HepG2 (cell line): Measurements from ENCODE around the gene TADA3. TPM values are rescaled to one million over a fixed set of nuclear protein-coding genes. Genes with fewer than 3 reads are reported as not detected.
A peak's percentile ranks its signal among the peaks of the same experiment; 100 is the strongest.

Experiments used
- ATAC-seq: fragments of 200-7000 bp; cut with Tn5 transposase; 3 replicates; pipeline ENCODE4 v1.9.1; 2020; ENCODE audit warnings: mild to moderate bottlenecking, moderate library complexity
- BruUV-seq: library from RNA; stranded (reverse); fragments of 400-500 nt; replicated peaks from 2 replicates; lab custom pipeline; 2021; lab: Mats Ljungman, UMichigan
- CTCF ChIA-PET: fragments of 300-600 bp; formaldehyde crosslinking; extraction: SDS; loops from one replicate; lab custom pipeline; 2021; ENCODE audit warnings: low total read pairs, inconsistent platforms, low intra/inter-chr PET ratio; lab: Yijun Ruan, JAX
- POLR2A ChIA-PET: fragments of 350-600 bp; sonication (Branson Sonifier 250); formaldehyde crosslinking; loops from one replicate; lab custom pipeline; 2020; ENCODE audit warnings: antibody characterized with exemption, inconsistent platforms; lab: Yijun Ruan, JAX
- DNase-seq: peaks from one replicate; pipeline ENCODE4 v3.0.0-alpha.2; 2015; ENCODE audit warnings: low spot score
- FAIRE-seq: peaks from 3 replicates; lab custom pipeline; 2011; peaks lifted over from hg19 to GRCh38; lab: Jason Lieb, UNC
- H2AFZ ChIP-seq: one replicate; pipeline ENCODE4 v1.6.1; 2011; ENCODE audit warnings: low read length, inconsistent platforms
- H3K27ac ChIP-seq: fragments of 300-600 bp; 3 replicates; pipeline ENCODE4 v1.8.0; 2011; ENCODE audit warnings: mixed run types, mild to moderate bottlenecking, mixed read lengths, low read length, inconsistent platforms; ENCODE audit not compliant: insufficient read depth; ENCODE audit errors: extremely low read length
- H3K27me3 ChIP-seq, 2 experiments: fragments of 200-600 bp in 1 of 2; 2 replicates in 1 of 2; 3 replicates in 1 of 2; pipeline versions ENCODE4 v1.6.0 to v1.8.0; 2011; ENCODE audit warnings: low read length in 2 of 2, mild to moderate bottlenecking in 2 of 2, moderate library complexity in 2 of 2, inconsistent platforms in 1 of 2; ENCODE audit not compliant: insufficient read depth in 2 of 2, control insufficient read depth in 1 of 2
- H3K36me3 ChIP-seq, 2 experiments: fragments of 200-600 bp in 1 of 2; replicated peaks in 1 of 2; 2 replicates in 1 of 2; 3 replicates in 1 of 2; pipeline versions ENCODE4 v1.5.1 to v1.8.0; 2011; ENCODE audit warnings: low read length in 2 of 2, inconsistent platforms in 1 of 2; ENCODE audit not compliant: insufficient read depth in 2 of 2, control insufficient read depth in 1 of 2
- H3K4me1 ChIP-seq: 2 replicates; pipeline ENCODE4 v1.5.1; 2012; ENCODE audit warnings: low read length, inconsistent platforms; ENCODE audit not compliant: insufficient read depth
- H3K4me2 ChIP-seq: 2 replicates; pipeline ENCODE4 v1.6.0; 2011; ENCODE audit warnings: low read depth, low read length, inconsistent platforms
- H3K4me3 ChIP-seq, 3 experiments: fragments of 200-600 bp in 1 of 3; sonication (generic), shearing (Covaris generic) in 1 of 3; replicated peaks in 1 of 3; 2 replicates each; pipeline ENCODE4 v1.5.1; 2011 to 2016; ENCODE audit warnings: low read length in 3 of 3, inconsistent platforms in 2 of 3, low read depth in 2 of 3, mild to moderate bottlenecking in 2 of 3, control low read depth in 1 of 3, mixed read lengths in 1 of 3; ENCODE audit not compliant: insufficient read depth in 1 of 3
- H3K79me2 ChIP-seq: one replicate; pipeline ENCODE4 v1.6.1; 2011; ENCODE audit warnings: low read length, inconsistent platforms; ENCODE audit not compliant: insufficient read depth
- H3K9ac ChIP-seq: 2 replicates; pipeline ENCODE4 v1.6.0; 2011; ENCODE audit warnings: mild to moderate bottlenecking, low read depth, low read length, inconsistent platforms; ENCODE audit not compliant: insufficient read depth
- H3K9me3 ChIP-seq: 2 replicates; pipeline ENCODE4 v1.5.1; 2012; ENCODE audit warnings: mild to moderate bottlenecking, low read length
- H4K20me1 ChIP-seq: 2 replicates; pipeline ENCODE4 v1.6.0; 2011; ENCODE audit warnings: inconsistent platforms, mild to moderate bottlenecking, low read length, moderate library complexity; ENCODE audit not compliant: insufficient read depth
- BRCA1 ChIP-seq: sonication (generic); formaldehyde crosslinking; IDR thresholded peaks from 2 replicates; pipeline ENCODE4 v1.4.0; 2020; ENCODE audit warnings: missing genetic modification reagents
- CERS6 ChIP-seq: sonication (generic); formaldehyde crosslinking; IDR thresholded peaks from 2 replicates; pipeline ENCODE4 v1.5.0; 2020; ENCODE audit warnings: missing genetic modification reagents
- CHCHD3 ChIP-seq: sonication (generic); formaldehyde crosslinking; IDR thresholded peaks from 2 replicates; pipeline ENCODE4 v1.8.0; 2022; ENCODE audit warnings: mild to moderate bottlenecking, missing genetic modification reagents, moderate library complexity
- FOXP1 ChIP-seq, 2 experiments: fragments of 450-650 bp in 1 of 2; IDR thresholded peaks; 2 replicates each; pipeline ENCODE4 v1.6.1; 2017 to 2018; ENCODE audit warnings: antibody characterized with exemption in 1 of 2
- HNRNPH1 ChIP-seq: fragments of 200-400 bp; formaldehyde crosslinking; optimal IDR thresholded peaks from 2 replicates; pipeline ENCODE3; 2017; ENCODE audit warnings: mild to moderate bottlenecking, low read depth, low read length
- SKIL ChIP-seq: sonication (generic); formaldehyde crosslinking; IDR thresholded peaks from 2 replicates; pipeline ENCODE4 v1.8.0; 2022; ENCODE audit warnings: missing genetic modification reagents, mild to moderate bottlenecking, moderate library complexity, borderline replicate concordance
- SMAD9 ChIP-seq: sonication (generic); formaldehyde crosslinking; IDR thresholded peaks from 2 replicates; pipeline ENCODE4 v1.5.1; 2020; ENCODE audit warnings: mild to moderate bottlenecking, missing genetic modification reagents
- SOX5 ChIP-seq: IDR thresholded peaks from 2 replicates; pipeline ENCODE4 v1.6.1; 2016; ENCODE audit warnings: borderline replicate concordance
- ZFP62 ChIP-seq: sonication (generic); formaldehyde crosslinking; IDR thresholded peaks from 2 replicates; pipeline ENCODE4 v1.4.0; 2020; ENCODE audit warnings: missing genetic modification reagents
- ZKSCAN1 ChIP-seq: fragments of 150-350 bp; IDR thresholded peaks from 2 replicates; pipeline ENCODE4 v1.6.1; 2014; ENCODE audit warnings: low read length
- WGBS: methylation state at CpG from one replicate; pipeline ENCODE4 v1.1.6; 2017; ENCODE audit warnings: low lambda C conversion rate; 5-methylcytosine and 5-hydroxymethylcytosine counted together
- in situ Hi-C: cut with HindIII; loops from 2 replicates; pipeline ENCODE4 v1.10.0; 2017; ENCODE audit warnings: low pct_unique_long_range_greater_than_20kb; ENCODE audit not compliant: extremely low pct_ligation_motif_present
- intact Hi-C: fragments of 100-400 bp; cut with micrococcal nuclease; formaldehyde crosslinking; loops from one replicate; pipeline ENCODE4 v1.10.0; 2022; ENCODE audit not compliant: unreplicated experiment
- polyA plus RNA-seq, 8 experiments: library from polyadenylated mRNA; depleted of rRNA in 3 of 8; stranded (reverse) in 7 of 8; unstranded in 1 of 8; fragments of >200 nt; fragmentation: Illumina TruSeq in 4 of 8; extraction: Trizol in 4 of 8; gene quantifications; 2 replicates each; pipeline versions ENCODE4 v1.2.1 to v1.2.3, GENCODE V29; 2011 to 2016; ENCODE audit warnings: low read depth in 4 of 8, missing spikeins in 1 of 8, mixed read lengths in 1 of 8; ENCODE audit not compliant: insufficient read depth in 1 of 8
- total RNA-seq, 5 experiments: library from RNA; depleted of rRNA; stranded (reverse); fragments of >200 nt; fragmentation: Illumina TruSeq; extraction: Trizol; gene quantifications; 2 replicates each; pipeline ENCODE4 v1.2.3, GENCODE V29; 2016; ENCODE audit warnings: low read depth in 1 of 5

TADA3 gene
- total and polyA plus RNA-seq, 2 of the 13 experiments (the other 11 are each of a cell fraction or from before 2014, with no cell fraction given): 32.1 to 37.1 TPM

- TF ChIP-seq SKIL (CRISPR knock-in tag): no peak
- TF ChIP-seq HNRNPH1: no peak
- TF ChIP-seq ZFP62: no peak
- TF ChIP-seq, all 625 proteins: peak for 2
These were observed 9.5 kb downstream of the TADA3 start (continued) for GRCh38 chr3:9782770-9783169.

- ChIA-PET POLR2A (interaction anchor here (1.0 to 2.5 kb wide), 3 partner anchors 11 to 120 kb away, joined by 4 to 15 read pairs (median 4); partner anchors contain the start of genes ARPC4, CAMK1 and TADA3), CTCF (no interaction called here)
- BruUV-seq: no TSS peak
- Histone ChIP-seq H3K27me3 (no peaks in the 10 kb centered on the region), H3K27ac (no peak overlapping the region), H3K4me3 (no peak overlapping the region)
- in situ Hi-C loops: no loop called here
- TF ChIP-seq SMAD9 (CRISPR knock-in tag): no peak
- no peak for TF ChIP-seq BRCA1 (CRISPR knock-in tag)
- no peak for TF ChIP-seq CERS6
- no peak for TF ChIP-seq SOX5 (CRISPR knock-in tag)
- TF ChIP-seq CHCHD3 (CRISPR knock-in tag): no peak
- no peak for TF ChIP-seq FOXP1 (IDR thresholded peaks at IDR 0.05)
- 0 out of 2 replicates have a peak, but pooled peaks have one; percentile 23 for TF ChIP-seq FOXP1 (CRISPR knock-in tag; IDR thresholded peaks at IDR 0.05)
- peak; percentile 83 for TF ChIP-seq ZKSCAN1
- TF ChIP-seq, all 625 proteins: peak for 2
- no peaks in the 10 kb centered on the region for H3K79me2 ChIP-seq
- no peak for FAIRE-seq
- no peak overlapping the region for H3K9ac ChIP-seq
- H3K9me3 ChIP-seq: no peaks in the 10 kb centered on the region
- peaks cover 16% of the 10 kb centered on the region for H3K4me1 ChIP-seq
- H4K20me1 ChIP-seq: no peaks in the 10 kb centered on the region
- 74% methylated on average over 3 of the region's 3 CpGs for WGBS
- DNase-seq: no peak
- H2AFZ ChIP-seq: no peak overlapping the region
- peaks cover 22 to 46% of the 10 kb centered on the region in 2 experiments for H3K36me3 ChIP-seq
- no peak for ATAC-seq
- H3K4me2 ChIP-seq: no peak overlapping the region
- intact Hi-C loops: no loop called here
These were observed 10.2 kb downstream of the TADA3 start for GRCh38 chr3:9781978-9782603.
